Fibroblast of villous mesenchyme (primary cell): ENCODE results near the gene NAGPA. TPM values are rescaled to one million over a fixed set of nuclear protein-coding genes. Genes with fewer than 3 reads are reported as not detected.

Experiments
- DNase-seq: peaks from one replicate; pipeline ENCODE4 v3.0.0-alpha.2; 2010; ENCODE audit warnings: low read depth
- H3K4me3 ChIP-seq: 2 replicates; pipeline ENCODE4 v1.5.1; 2011; ENCODE audit warnings: low read depth, mild to moderate bottlenecking, low read length
- total RNA-seq: library from RNA; depleted of rRNA; stranded (reverse); fragments of >200 nt; gene quantifications from 2 replicates; pipeline ENCODE4 v1.2.3, GENCODE V29; 2012
- TF ChIP-seq, protein P1 (sequence below): IDR thresholded peaks from 2 replicates; pipeline ENCODE4 v1.5.1; 2012; ENCODE audit warnings: low read depth, mild to moderate bottlenecking, low read length; ENCODE audit not compliant: insufficient read depth

The NAGPA gene
- total RNA-seq, 1 donor: 17.3 TPM

DNA sequence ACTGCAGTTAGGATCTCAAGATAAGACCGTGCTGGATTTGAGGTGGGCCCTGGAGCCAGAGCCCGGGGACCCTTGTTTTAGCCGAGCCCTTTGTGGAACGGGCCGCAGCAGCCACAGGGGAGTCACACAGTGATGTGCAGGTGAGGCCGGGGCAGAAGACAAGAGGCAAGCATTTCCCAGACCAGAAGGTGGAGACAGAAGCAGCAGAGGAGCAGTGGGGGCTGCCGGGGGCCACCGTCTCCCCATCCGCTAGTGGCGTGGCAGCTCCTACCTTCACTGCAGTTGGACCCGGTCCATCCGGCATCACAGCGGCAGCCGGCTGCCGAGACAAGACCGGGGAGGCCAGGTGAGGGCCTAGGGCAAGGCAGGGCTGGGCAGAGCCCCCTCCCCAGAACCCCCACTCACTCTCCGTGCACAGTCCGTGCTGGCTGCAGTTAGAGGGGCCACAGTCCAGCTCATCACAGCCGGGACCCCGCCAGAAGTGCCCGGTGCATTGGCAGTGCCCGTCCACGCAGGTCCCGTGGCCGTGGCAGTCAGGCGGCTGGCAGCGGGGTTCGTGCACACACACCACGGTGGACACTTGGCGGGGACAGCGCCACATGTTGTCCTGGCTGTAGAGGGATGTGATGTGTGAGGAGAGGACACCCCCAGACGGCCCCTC, 6.0 kb downstream of the NAGPA start:
- H3K4me3 ChIP-seq: no peak overlapping the region
- TF ChIP-seq, protein P1, sequence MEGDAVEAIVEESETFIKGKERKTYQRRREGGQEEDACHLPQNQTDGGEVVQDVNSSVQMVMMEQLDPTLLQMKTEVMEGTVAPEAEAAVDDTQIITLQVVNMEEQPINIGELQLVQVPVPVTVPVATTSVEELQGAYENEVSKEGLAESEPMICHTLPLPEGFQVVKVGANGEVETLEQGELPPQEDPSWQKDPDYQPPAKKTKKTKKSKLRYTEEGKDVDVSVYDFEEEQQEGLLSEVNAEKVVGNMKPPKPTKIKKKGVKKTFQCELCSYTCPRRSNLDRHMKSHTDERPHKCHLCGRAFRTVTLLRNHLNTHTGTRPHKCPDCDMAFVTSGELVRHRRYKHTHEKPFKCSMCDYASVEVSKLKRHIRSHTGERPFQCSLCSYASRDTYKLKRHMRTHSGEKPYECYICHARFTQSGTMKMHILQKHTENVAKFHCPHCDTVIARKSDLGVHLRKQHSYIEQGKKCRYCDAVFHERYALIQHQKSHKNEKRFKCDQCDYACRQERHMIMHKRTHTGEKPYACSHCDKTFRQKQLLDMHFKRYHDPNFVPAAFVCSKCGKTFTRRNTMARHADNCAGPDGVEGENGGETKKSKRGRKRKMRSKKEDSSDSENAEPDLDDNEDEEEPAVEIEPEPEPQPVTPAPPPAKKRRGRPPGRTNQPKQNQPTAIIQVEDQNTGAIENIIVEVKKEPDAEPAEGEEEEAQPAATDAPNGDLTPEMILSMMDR: no peak
- no peak for DNase-seq

DNA sequence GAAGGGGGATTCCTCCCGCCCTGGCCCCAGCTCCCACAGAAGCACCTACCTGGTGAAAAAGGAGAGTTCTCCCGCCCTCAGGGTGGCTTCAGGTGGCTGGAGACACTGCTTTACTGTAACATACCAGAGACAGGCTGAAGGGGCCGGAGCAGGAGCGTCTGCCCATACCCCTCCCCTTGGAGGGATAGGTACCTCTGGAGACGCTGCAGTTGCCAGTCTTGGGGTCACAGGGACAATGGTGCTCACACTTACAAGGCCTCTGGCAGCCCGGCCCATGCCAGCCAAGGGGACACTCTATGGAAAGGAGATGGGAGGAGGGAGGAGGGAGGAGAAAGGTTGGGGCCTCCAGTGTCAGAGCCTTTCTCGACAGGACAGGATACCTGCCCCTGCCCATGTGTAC, 6.6 kb downstream of the NAGPA start:
- DNase-seq: no peak
- TF ChIP-seq, protein P1: no peak
- H3K4me3 ChIP-seq: no peak overlapping the region

DNA sequence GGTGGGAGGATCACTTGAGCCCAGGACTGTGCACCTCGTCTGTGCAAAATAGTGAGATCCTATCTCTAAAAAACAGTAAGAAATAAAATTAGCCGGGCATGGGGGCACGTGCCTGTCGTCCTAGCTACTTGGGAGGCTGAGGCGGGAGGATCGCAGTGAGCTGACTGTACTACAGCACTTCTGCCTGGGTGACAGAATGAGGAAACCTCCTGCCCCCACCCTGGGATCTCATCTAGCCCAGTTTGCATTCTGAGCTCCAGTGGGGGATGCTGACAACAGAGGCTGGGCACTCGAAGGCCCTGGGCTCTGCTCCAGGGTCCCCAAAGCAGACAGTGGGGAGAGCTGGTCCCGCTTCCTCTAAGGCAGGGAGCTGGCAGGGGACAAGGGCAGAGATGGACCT, 7.1 kb downstream of the NAGPA start:
- TF ChIP-seq, protein P1: no peak
- H3K4me3 ChIP-seq: no peak overlapping the region
- DNase-seq: no peak

DNA sequence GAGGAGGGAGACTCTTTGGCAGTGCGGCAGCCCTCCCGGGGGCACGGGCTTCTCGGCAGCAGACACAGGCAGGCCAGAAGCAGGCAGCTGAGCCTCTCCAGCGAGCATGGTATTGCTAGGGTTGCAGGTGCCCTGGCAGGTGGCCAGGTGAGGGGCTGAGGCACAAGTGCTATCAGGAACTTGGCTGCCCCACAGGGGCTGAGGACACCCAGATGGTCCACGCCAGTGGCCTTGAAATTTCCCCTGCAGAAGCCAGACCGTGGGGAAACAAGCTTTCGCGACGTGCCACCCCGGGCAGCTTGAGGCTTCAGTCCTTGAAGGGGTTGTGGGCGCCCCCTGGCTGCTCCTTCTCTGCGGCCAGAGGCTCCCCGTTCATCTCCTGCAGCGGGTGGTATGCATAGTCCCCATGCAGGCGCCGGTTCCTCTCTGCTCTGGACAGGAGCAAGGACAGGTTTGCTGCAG, 8.5 kb downstream of the NAGPA start:
- DNase-seq: no peak
- H3K4me3 ChIP-seq: no peak overlapping the region
- TF ChIP-seq, protein P1: peak; percentile 37

DNA sequence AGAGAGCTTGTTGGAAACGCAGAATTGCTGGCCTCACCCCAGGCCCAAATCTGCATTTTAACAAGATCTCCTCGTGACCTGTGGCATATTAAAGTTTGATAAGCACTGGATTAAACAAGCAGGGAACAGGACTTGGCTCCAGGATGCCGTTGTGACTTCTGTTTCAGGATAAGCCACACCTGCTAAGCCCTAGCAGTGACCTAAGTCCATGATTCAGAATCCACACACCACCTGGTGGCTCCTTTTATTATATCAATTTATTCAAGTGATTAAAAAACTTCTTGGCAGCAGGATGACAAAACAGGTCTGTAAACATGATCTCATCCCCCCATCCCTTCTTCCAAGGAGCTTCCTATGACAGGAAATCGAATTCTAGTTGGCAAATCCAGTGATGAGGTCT, 9.1 kb downstream of the NAGPA start:
- H3K4me3 ChIP-seq: no peak overlapping the region
- TF ChIP-seq, protein P1: no peak
- DNase-seq: no peak

DNA sequence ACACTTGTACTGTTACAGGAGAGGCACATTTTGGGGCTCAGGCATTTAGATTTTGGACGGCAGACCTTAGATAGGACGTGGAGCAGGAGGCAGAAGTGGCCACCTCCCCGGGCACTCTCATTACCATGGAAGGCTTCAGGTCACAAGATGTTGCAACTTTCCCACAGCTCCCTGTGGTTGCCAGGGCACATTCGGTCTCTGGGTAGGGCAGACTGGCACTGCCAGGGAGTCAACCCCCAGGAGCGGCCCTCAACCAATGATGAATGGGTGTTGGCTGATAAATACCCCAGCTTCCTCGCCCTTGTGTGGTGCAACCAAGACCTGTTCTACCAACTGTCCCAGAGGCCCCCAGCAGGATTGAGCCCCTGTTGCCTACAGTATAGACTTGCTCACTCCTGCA, 11.2 kb downstream of the NAGPA start:
- no peak for DNase-seq
- no peak overlapping the region for H3K4me3 ChIP-seq
- TF ChIP-seq, protein P1: no peak

DNA sequence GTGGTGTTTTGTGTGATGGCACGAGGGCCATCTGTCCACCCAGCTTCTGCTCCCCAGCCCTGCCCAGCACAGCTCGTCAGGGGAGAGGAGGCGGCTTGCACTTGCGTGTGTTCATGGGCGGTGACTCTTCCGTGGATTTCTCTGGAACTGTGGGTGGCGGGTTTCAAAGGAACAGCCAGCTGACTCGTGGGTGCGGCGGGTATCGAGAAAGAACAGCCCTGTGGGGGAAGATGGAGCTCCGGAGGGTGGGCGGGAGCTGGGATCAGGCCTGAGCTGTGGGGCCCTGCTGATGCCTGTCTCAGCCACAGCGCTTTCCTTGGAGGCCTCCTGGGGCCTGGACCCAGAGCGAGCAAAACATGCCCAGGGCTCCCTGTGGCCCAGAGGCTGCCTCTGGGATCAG, 13.2 kb downstream of the NAGPA start:
- TF ChIP-seq, protein P1: no peak
- H3K4me3 ChIP-seq: no peak overlapping the region
- DNase-seq: no peak
